Measurements from ENCODE around the gene CAPN9.
A peak's percentile ranks its signal among the peaks of the same experiment; 100 is the strongest.

Gene CAPN9

DNA sequence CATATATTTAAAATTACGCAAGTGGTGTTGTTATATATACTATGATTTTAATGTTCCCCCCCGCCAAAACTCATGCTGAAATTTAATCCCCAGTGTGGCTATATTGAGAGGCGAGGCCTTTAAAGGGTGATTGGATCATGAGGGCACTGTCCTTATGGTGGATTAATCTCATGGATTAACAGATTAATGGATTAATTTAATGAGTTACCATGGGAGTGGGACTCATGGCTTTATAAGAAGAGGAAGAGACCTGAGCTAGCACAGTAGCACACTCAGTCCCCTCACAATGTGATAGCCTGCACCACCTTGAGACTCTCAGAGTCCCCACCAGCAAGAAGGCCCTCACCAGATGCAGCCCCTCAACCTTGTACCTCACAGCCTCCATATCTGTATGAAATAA lies 86.3 kb downstream of the CAPN9 start (continued):
- TF ChIP-seq TSHZ2 (CRISPR knock-in tag; IDR thresholded peaks at IDR 0.05) (no peak), ZFP3 (CRISPR knock-in tag; IDR thresholded peaks at IDR 0.05) (no peak), BACH2 (CRISPR knock-in tag; IDR thresholded peaks at IDR 0.05; ENCODE audit: borderline replicate concordance) (no peak), SNAI2 (CRISPR knock-in tag; IDR thresholded peaks at IDR 0.05) (no peak), ZNF565 (CRISPR knock-in tag; conservative IDR thresholded peaks at IDR 0.05; ENCODE audit: low read depth) (no peak), CSDC2 (CRISPR knock-in tag; IDR thresholded peaks at IDR 0.05) (no peak)
- TF ChIP-seq, protein P1, sequence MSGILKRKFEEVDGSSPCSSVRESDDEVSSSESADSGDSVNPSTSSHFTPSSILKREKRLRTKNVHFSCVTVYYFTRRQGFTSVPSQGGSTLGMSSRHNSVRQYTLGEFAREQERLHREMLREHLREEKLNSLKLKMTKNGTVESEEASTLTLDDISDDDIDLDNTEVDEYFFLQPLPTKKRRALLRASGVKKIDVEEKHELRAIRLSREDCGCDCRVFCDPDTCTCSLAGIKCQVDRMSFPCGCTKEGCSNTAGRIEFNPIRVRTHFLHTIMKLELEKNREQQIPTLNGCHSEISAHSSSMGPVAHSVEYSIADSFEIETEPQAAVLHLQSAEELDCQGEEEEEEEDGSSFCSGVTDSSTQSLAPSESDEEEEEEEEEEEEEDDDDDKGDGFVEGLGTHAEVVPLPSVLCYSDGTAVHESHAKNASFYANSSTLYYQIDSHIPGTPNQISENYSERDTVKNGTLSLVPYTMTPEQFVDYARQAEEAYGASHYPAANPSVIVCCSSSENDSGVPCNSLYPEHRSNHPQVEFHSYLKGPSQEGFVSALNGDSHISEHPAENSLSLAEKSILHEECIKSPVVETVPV (CRISPR knock-in tag; IDR thresholded peaks at IDR 0.05), result no peak

DNA sequence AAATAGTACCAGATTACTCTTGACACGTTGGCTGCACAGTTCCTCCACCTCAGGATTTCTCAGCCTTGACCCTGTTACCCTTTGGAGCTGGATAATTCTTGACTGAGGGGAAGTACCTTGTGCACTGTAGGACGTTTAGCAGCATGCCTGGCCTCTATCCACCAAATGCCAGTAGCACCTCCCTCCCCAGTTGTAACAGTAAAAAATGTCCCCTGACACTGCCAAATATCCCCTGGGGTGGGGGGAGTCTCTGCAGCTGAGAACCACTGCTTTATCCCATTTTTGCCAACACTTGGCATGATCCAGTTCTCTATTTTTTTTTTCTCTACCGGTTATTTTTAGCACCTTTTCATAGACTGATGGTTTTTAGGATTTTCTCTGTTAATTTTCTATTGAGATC lies 87.1 kb downstream of the CAPN9 start:
- peak; percentile 12; the same call in 1 of the 3 replicates for ATAC-seq
- TF ChIP-seq TCF4 (CRISPR knock-in tag; IDR thresholded peaks at IDR 0.05; ENCODE audit: borderline replicate concordance) (no peak), SNAI2 (CRISPR knock-in tag; IDR thresholded peaks at IDR 0.05) (no peak), ZNF70 (CRISPR knock-in tag; IDR thresholded peaks at IDR 0.05) (no peak), PPARA (CRISPR knock-in tag; IDR thresholded peaks at IDR 0.05; ENCODE audit: borderline replicate concordance) (no peak), ZFP3 (CRISPR knock-in tag; IDR thresholded peaks at IDR 0.05) (no peak), ISL1 (CRISPR knock-in tag; IDR thresholded peaks at IDR 0.05) (no peak), ARNTL (CRISPR knock-in tag; IDR thresholded peaks at IDR 0.05; ENCODE audit: borderline replicate concordance, low read depth) (no peak)
- TF ChIP-seq, protein P1 (CRISPR knock-in tag; IDR thresholded peaks at IDR 0.05), result no peak

DNA sequence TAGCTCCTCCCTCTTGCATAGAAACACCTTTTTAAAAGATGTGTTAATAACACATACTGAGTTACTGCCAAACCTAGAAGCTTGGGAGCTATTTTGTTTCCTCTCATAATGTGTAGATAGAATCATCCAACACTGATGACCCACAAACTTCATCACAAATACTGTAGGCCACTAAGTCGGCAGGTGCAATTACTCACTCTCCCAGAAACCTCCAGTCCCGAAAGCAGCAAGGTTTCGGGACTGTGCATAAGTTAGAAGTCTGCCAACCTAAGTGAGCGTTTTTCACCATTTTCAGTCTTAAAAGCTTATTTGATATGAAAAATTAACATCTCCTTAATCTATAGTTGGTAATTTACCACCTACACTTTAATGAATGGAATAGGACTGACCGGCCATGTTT lies 89.2 kb downstream of the CAPN9 start:
- ATAC-seq, result no peak
- TF ChIP-seq BACH2 (CRISPR knock-in tag; IDR thresholded peaks at IDR 0.05; ENCODE audit: borderline replicate concordance), result no peak
- no peak for TF ChIP-seq PATZ1 (CRISPR knock-in tag; IDR thresholded peaks at IDR 0.05; ENCODE audit: borderline replicate concordance)
- TF ChIP-seq TCF4 (CRISPR knock-in tag; IDR thresholded peaks at IDR 0.05; ENCODE audit: borderline replicate concordance), result no peak
- TF ChIP-seq ESRRG (CRISPR knock-in tag; IDR thresholded peaks at IDR 0.05), result no peak
- no peak for TF ChIP-seq ZC3H10 (CRISPR knock-in tag; IDR thresholded peaks at IDR 0.05)
- TF ChIP-seq GLIS3 (CRISPR knock-in tag; IDR thresholded peaks at IDR 0.05), result no peak
- TF ChIP-seq SNAI2 (CRISPR knock-in tag; IDR thresholded peaks at IDR 0.05), result no peak
- TF ChIP-seq ISL1 (CRISPR knock-in tag; IDR thresholded peaks at IDR 0.05), result no peak
- TF ChIP-seq ZNF70 (CRISPR knock-in tag; IDR thresholded peaks at IDR 0.05), result no peak
- TF ChIP-seq, protein P1 (CRISPR knock-in tag; IDR thresholded peaks at IDR 0.05), result no peak
- no peak for TF ChIP-seq POU6F1 (CRISPR knock-in tag; IDR thresholded peaks at IDR 0.05; ENCODE audit: borderline replicate concordance, low read depth)
- TF ChIP-seq ZFP30 (CRISPR knock-in tag; IDR thresholded peaks at IDR 0.05), result no peak
- TF ChIP-seq OSR1 (CRISPR knock-in tag; IDR thresholded peaks at IDR 0.05), result no peak
- no peak for TF ChIP-seq TSHZ2 (CRISPR knock-in tag; IDR thresholded peaks at IDR 0.05)
- no peak for TF ChIP-seq ZNF8 (CRISPR knock-in tag; IDR thresholded peaks at IDR 0.05)
- TF ChIP-seq PPARA (CRISPR knock-in tag; IDR thresholded peaks at IDR 0.05; ENCODE audit: borderline replicate concordance), result no peak
